HFF-Myc (cell line): ENCODE data around the gene KRT24.

Experiments
- DNase-seq: peaks from one replicate; pipeline ENCODE4 v3.0.0-alpha.2; 2011; ENCODE audit warnings: low read depth; ENCODE audit errors: extremely low read depth
- H3K4me3 ChIP-seq: replicated peaks from 2 replicates; pipeline ENCODE4 v1.5.1; 2011; ENCODE audit warnings: low read depth, mild to moderate bottlenecking, control low read depth, low read length
- CTCF ChIP-seq: IDR thresholded peaks from 2 replicates; pipeline ENCODE4 v1.5.1; 2012; ENCODE audit warnings: mild to moderate bottlenecking, low read depth, low read length, control low read depth; ENCODE audit errors: missing control alignments

The KRT24 gene

GRCh38 chr17:40664582-40665333 lies 38.8 kb downstream of the KRT24 start, which contains the start of gene KRT222:
TSS of gene KRT222 (minus strand) at chr17:40665177. CDS start at chr17:40665099, 78 bp downstream.
- H3K4me3 ChIP-seq: no peak within 1 kb of the TSS

GRCh38 chr17:40663252-40663651 lies 40.3 kb downstream of the KRT24 start:
- no peak overlapping the region for H3K4me3 ChIP-seq
- TF ChIP-seq CTCF: no peak
- no peak for DNase-seq

More at GRCh38 chr17:40664582-40665333, 38.8 kb downstream of the KRT24 start, which contains the start of gene KRT222:
- no peak for TF ChIP-seq CTCF
- no peak for DNase-seq

GRCh38 chr17:40659911-40660310 lies 43.6 kb downstream of the KRT24 start:
- H3K4me3 ChIP-seq: no peak overlapping the region
- DNase-seq: no peak
- TF ChIP-seq CTCF: no peak

- DNase-seq: no peak
- TF ChIP-seq CTCF: no peak
- H3K4me3 ChIP-seq: no peak overlapping the region
These were observed 45.2 kb downstream of the KRT24 start for GRCh38 chr17:40658396-40658795.

- DNase-seq: no peak
- H3K4me3 ChIP-seq: no peak overlapping the region
- no peak for TF ChIP-seq CTCF
These were observed 51.6 kb downstream of the KRT24 start for GRCh38 chr17:40651939-40652338.

- no peak for DNase-seq
- H3K4me3 ChIP-seq: peak overlapping the region; percentile 92
- no peak for TF ChIP-seq CTCF
These were observed 55.1 kb downstream of the KRT24 start for GRCh38 chr17:40648384-40648968.
